Activated CD8-positive, alpha-beta memory T cell treated with anti-CD3 and anti-CD28 coated beads for 24 hours (primary cell): Measurements from ENCODE around the gene TNFRSF14.

ENCODE experiments used
- DNase-seq: peaks from one replicate; pipeline ENCODE4 v3.0.0-alpha.2; 2020

The TNFRSF14 gene

GRCh38 chr1:2523891-2524609, 32.1 kb upstream of the TNFRSF14 start:
- DNase-seq: peak; percentile 74

GRCh38 chr1:2525572-2525919, 30.6 kb upstream of the TNFRSF14 start:
- no peak for DNase-seq

- peak; percentile 95 for DNase-seq
Measured at GRCh38 chr1:2525920-2526823, 30.0 kb upstream of the TNFRSF14 start, which contains the start of gene PANK4. Gene PANK4 (minus strand): TSS chr1:2526596. CDS start chr1:2526587, 9 bp downstream.

DNA sequence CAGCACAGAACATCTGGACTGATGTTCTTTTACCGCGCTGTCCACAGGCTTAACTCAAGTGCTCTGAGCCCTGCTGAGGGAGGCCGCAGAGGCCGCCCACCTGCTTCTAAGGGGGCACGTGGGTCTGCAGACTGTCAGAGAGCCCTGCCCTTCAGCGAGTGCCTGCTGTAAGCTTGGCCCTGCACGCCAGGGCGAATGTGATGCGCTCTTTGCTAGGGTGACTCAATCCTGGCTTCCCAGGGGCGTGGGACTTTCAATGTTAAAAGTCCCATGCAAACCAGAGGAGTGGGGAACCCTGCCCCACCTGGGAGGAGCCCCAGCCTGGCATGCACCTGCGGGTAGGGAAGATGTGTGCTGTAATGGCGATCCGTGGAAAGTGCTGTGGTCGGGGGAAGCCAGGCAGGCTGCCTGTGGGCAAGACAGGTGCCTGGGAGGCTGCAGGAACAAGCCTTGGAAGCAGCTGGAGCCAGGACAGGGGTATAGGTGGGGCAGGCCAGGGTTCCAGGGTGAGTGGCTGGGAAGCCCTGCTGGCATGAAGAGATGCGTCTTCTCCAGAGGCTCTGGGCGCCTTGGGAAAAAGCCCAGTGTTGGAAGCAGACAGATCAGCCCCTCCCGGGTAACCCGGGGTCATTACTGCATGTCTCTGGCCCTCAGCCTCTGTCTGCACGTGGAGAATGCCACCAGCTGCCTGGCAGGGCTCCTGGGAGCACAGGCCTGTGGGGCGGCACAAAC, 29.2 kb upstream of the TNFRSF14 start:
- no peak for DNase-seq

- DNase-seq: no peak
Measured at GRCh38 chr1:2527556-2527860, 28.7 kb upstream of the TNFRSF14 start.

- no peak for DNase-seq
Measured at GRCh38 chr1:2528016-2528415, 28.2 kb upstream of the TNFRSF14 start.

DNA sequence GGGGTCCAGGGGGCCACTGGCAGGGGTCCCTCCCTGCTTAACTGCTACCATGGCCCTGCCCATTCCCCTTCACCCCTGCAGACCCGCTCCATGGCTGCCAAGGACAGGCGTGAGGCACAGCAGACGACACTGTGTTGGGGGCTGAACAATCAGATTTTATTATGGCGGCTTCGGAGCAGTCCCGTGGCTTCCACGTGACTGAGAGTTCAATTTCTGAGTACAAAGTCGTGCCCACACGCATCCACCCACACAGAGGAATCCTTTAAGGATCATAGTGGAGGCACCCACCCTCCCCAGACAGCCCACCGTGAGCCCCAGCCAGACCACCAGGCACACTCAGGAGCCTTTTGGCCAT, 27.6 kb upstream of the TNFRSF14 start:
- DNase-seq: no peak

DNA sequence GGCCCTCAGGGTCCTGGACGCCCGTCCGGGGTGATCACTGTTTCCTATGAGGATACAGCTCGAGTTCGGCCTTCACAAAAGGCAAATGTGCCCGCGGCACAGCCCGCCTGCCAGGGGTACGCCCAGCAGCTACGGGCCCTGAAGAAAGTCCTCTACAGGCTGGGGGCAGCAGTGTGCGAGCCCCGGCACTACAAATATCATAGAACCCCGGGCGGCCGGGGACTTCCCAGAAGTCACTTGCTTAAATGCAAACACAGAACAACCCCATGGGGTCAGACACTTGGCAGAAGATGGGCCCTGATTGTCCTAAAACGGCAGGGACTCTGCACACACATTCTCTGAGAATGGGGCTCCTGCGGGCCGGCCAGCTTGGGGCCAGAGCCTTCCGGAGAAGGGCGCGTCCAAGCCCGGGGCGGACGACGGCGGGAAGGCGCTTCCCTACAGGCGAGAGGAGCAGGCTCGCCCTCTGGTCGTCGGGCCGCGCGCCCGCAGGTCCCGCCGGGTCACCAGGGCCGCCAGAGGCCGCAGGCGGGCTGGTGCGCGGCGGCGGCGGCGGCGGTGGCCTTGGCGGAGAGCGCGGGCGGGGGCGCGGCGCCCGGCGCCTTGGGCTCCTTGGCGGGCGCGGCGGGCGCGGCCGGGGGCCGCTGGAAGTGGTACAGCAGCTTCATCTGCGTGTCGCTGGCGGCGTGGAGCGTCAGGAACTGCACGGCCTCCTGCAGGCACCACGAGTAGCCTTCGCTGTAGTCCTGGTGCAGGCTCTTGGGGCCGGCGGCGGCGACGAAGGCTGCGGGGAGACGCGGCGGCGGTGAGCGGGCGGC, 27.0 kb upstream of the TNFRSF14 start:
- peak; percentile 77 for DNase-seq

DNA sequence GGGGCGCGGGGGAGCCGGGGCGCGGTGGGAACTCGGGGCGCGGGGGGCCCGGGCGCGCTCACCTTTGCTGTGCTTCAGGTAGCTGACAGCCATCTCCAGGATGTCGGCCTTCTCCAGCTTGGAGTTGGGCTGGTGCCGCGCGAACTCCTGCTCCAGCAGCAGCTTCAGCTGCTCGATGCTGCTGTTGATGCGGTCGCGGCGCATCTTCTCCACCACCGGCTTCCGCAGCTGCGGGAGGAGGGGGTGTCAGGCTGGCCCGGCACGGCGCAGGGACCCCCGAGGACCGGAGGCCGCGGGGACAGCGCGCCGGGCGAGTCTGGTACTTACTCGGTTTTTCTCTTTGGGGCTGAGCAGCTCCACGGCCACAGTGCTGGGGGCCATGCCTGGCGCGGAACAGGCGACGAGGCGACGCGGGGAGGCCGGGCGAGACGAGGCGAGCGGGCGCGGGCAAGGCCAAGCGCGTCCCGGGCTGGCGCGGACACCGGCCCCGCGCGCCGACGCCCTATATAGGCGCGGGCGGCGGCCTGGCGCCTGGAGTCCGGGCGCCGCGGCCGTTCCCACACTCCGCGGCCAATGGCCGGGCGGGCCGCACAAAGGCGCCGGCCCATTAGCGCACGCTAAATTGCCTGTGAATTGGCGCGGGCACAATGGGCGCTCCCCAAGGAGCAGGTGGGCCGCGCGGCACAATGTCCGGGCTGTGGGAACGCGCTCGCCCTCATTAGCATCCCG, 26.2 kb upstream of the TNFRSF14 start, which contains the start of gene HES5:
Gene HES5, minus strand, starts transcription at position 480 of the 729 bp plus-strand sequence. Its CDS starts 99 bp downstream, at position 381.
- peak; percentile 70 for DNase-seq

DNA sequence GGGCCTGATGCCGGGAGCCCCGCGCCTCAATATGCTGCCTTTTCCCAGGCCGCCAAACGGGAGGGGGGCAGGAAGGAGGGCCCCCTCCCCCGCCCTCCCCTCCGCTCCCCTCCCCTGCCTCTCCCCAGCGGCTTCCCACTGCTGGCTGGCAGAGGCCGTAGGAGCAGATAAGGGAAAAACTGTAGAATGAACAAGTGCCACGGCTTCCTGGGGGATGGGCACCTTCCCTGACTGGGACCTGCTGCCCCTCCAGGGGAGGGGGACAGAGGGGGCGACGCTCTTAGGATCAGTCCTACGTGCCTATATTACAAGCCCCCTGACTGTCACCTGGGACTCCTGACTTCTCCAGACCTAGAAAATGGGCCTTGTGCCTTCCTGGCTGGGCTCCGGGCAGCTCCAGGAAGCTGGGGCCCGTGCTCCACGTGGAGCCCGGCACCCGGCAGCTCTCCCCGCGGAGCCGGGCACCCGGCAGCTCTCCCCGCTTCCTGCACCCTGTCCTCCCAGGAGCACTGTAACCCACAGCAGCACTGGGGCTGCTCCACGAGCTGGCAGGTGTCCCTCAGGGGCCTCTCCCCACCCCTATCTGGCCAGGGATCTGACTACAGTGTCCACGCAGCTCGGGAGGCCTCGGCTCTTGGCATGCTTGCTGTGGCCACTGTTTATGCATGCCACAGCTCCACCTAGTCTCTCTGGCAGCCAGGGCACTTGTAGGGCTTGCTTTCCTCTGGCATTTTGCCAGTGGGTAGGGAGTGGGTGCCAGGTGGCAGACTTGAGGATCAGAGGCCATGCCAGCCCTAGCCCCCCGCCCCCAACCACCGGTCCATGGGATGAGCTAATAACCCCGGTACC, 25.4 kb upstream of the TNFRSF14 start:
- DNase-seq: peak; percentile 60

- no peak for DNase-seq
Measured at GRCh38 chr1:2532485-2533160, 23.5 kb upstream of the TNFRSF14 start.

GRCh38 chr1:2533365-2533764, 22.8 kb upstream of the TNFRSF14 start:
- DNase-seq: no peak

- no peak for DNase-seq
Measured at GRCh38 chr1:2534315-2534686, 21.9 kb upstream of the TNFRSF14 start.

- no peak for DNase-seq
Measured at GRCh38 chr1:2534687-2535441, 21.3 kb upstream of the TNFRSF14 start.

DNA sequence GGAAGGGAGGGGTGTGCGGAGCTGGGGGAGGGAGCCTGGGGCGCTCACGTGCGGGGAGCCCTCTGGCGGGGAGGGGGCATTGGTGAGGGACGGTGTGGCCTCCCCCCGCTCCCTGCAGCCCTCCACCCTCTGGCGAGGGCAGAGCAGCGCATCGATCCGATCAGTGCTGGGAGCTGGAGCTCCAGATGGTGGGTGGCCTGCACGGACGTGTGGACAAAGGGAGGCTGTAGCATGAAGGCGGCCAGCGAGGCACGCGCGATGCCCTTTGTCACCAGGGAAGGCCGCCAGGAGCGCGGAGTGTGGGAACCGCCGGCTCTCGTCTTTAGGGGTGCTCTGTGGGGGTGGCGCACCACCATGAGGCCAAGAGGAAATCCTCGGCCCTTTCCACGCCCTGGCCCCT, 20.7 kb upstream of the TNFRSF14 start:
- no peak for DNase-seq

- no peak for DNase-seq
Measured at GRCh38 chr1:2535981-2536380, 20.2 kb upstream of the TNFRSF14 start.

- DNase-seq: no peak
Measured at GRCh38 chr1:2537784-2538115, 18.4 kb upstream of the TNFRSF14 start.

DNA sequence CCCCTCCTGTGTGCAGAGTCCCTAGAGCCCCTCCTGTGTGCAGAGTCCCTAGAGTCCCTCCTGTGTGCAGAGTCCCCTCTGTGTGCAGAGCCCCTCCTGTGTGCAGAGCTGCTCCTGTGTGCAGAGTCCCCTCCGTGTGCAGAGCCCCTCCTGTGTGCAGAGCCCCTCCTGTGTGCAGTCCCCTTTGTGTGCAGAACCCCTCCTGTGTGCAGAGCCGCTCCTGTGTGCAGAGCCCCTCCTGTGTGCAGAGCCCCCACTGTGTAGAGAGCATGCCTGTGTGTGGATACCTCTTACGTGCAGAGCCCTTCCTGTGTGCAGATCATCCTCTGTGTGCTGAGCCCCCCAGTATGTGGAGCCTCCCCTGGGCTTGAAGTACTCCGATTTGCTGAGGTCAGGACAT, 17.8 kb upstream of the TNFRSF14 start:
- no peak for DNase-seq

DNA sequence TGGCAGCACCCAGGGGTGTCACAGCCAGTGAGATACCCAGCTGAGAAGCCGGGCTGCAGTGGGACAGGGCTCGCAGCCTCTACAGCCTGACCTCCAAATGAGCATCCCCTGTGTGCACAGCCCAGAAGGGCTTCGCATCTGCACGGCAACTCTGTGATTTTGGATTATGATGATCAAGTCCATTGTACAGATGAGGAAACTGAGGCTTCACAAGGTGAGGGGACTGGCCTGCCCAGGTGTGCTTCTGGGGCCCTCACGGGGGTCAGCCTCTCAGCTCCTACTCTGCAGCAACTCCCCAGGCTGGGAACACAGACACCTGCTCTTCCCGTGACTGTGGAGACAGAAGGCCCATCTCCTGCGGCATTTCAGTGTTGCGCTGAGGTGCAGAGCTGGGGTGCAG, 17.3 kb upstream of the TNFRSF14 start:
- DNase-seq: no peak
